Stomach (tissue), 4 donors: Measurements from ENCODE around the gene TBC1D26.

ENCODE experiments used
- CTCF ChIP-seq, 7 experiments: fragments of 450-650 bp in 4 of 7; fragments of 200-600 bp in 3 of 7; sonication (generic) in 3 of 7; IDR thresholded peaks; one replicate each; pipeline ENCODE4 v1.5.1; 2016 to 2019; ENCODE audit warnings: antibody characterized with exemption in 7 of 7, control low read depth in 2 of 7, mild to moderate bottlenecking in 1 of 7
- EP300 ChIP-seq: sonication (generic); formaldehyde crosslinking; IDR thresholded peaks from one replicate; pipeline ENCODE4 v1.6.1; 2017; ENCODE audit warnings: antibody characterized with exemption
- POLR2A ChIP-seq, 4 donors: fragments of 450-650 bp; IDR thresholded peaks; one replicate each; pipeline ENCODE4 v1.6.1; 2016; ENCODE audit warnings: antibody characterized with exemption in 4 of 4, control low read depth in 2 of 4, mild to moderate bottlenecking in 1 of 4, moderate library complexity in 1 of 4
- POLR2AphosphoS5 ChIP-seq, 3 donors: sonication (generic); formaldehyde crosslinking; IDR thresholded peaks; one replicate each; pipeline ENCODE4 v1.6.1; 2016; ENCODE audit warnings: antibody characterized with exemption in 3 of 3

GRCh38 chr17:15780188-15780587 lies 48.1 kb downstream of the TBC1D26 start:
- TF ChIP-seq CTCF (IDR thresholded peaks at IDR 0.05), result no peak
- TF ChIP-seq POLR2A (IDR thresholded peaks at IDR 0.05), result no peak
- no peak for TF ChIP-seq POLR2AphosphoS5 (IDR thresholded peaks at IDR 0.05)
- no peak for TF ChIP-seq EP300
